ENCODE results near the gene AOC1. TPM values are rescaled to one million over a fixed set of nuclear protein-coding genes. Genes with fewer than 3 reads are reported as not detected.

AOC1 gene
- total RNA-seq, 1 donor from 2014 or later: 0.16 TPM

Other genes starting within 250 kb of the AOC1 start
- 25.8 and 29.4 TPM in 2 replicates for gene GIMAP6, start 220.1 kb upstream of the AOC1 start, total RNA-seq
- 29.3 and 30.5 TPM in 2 replicates for gene GIMAP2, start 166.8 kb upstream of the AOC1 start, total RNA-seq
- 3.9 and 4.5 TPM in 2 replicates for gene GIMAP1, start 135.9 kb upstream of the AOC1 start, total RNA-seq
- 42.9 and 46.7 TPM in 2 replicates for gene GIMAP5, start 115.1 kb upstream of the AOC1 start, total RNA-seq
- gene TMEM176B, start 52.2 kb upstream of the AOC1 start, total RNA-seq: 0.14 TPM in 1 of 2 replicates, not detected in the other
- not detected in 2 replicates for gene TMEM176A, start 51.7 kb upstream of the AOC1 start, total RNA-seq
- 0.30 and 0.41 TPM in 2 replicates for gene KCNH2, start 125.8 kb downstream of the AOC1 start, total RNA-seq
- 9.8 TPM in 2 replicates for gene NOS3, start 138.5 kb downstream of the AOC1 start, total RNA-seq
- 5.0 and 6.4 TPM in 2 replicates for gene ATG9B, start 172.0 kb downstream of the AOC1 start, total RNA-seq
- gene ABCB8, start 175.9 kb downstream of the AOC1 start, total RNA-seq: 59.5 and 59.6 TPM in 2 replicates
- gene ASIC3, start 196.0 kb downstream of the AOC1 start, total RNA-seq: 3.3 and 4.0 TPM in 2 replicates
- 24.1 and 25.7 TPM in 2 replicates for gene CDK5, start 205.4 kb downstream of the AOC1 start, total RNA-seq
- gene SLC4A2, start 207.1 kb downstream of the AOC1 start, total RNA-seq: 106 and 109 TPM in 2 replicates
- gene FASTK, start 228.3 kb downstream of the AOC1 start, total RNA-seq: 83.2 and 85.2 TPM in 2 replicates
- 57.4 and 60.8 TPM in 2 replicates for gene TMUB1, start 231.0 kb downstream of the AOC1 start, total RNA-seq
- gene AGAP3, start 234.0 kb downstream of the AOC1 start, total RNA-seq: 62.5 and 64.4 TPM in 2 replicates

All from activated T-helper 2 cell treated with anti-CD3 and anti-CD28 coated beads, Interferon-gamma antibody, Interleukin-2, Interleukin-4, amounts not matched to agents 10 μg/mL and 5 μg/mL and 100 μg/mL, durations not matched to agents 14 hours and 24 hours and 36 hours (primary cell).